DMS153 treated with DMSO at 0.1 percent for 48 hours (cell line): Measurements from ENCODE around the gene C7orf57.

Experiments
- DNase-seq: peaks from one replicate; lab custom pipeline; 2025; ENCODE audit not compliant: unreplicated experiment; lab: John Stamatoyannopoulos, UW

The C7orf57 gene

GRCh38 chr7:48108959-48109847 lies 73.9 kb downstream of the C7orf57 start:
- DNase-seq = no peak

DNA sequence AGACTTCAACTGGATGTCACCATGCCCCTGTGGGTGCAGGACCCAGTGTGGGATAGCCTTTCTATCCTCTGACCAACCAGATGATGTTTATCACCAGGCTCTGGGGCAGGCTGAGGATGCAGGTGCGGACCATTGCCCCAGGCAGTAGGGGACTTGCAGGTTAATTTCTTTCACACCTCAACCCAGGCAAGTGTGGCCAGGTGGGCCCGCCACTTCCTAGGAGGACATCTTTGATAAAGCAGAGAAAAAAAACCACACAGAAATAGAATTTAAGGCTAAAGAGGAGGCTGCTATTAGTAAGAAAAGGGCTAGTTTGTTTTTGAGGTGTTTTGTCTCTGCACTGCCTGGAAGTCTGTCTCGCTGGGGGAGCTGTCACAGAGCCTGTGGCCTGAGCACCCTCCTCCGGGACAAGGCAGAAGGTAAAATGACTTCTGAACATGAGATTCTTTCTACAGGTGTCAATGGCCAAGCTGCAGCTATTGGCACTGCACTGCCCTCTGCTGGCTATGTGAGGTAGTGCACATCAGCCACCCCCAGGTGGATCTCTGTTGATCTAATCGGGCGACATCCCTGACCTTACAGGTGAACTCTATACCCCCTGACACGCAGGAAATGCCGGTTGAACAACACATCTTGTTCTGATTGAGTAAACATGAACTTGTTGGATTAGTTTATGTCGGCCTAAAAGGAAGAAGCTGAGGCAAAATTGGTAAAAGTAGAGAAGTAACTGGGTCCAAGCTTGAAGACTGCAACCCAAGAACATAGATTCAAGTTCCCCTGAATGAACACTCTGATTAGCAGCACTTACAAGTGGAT lies 74.7 kb downstream of the C7orf57 start:
- peak; percentile 79 for DNase-seq

DNA sequence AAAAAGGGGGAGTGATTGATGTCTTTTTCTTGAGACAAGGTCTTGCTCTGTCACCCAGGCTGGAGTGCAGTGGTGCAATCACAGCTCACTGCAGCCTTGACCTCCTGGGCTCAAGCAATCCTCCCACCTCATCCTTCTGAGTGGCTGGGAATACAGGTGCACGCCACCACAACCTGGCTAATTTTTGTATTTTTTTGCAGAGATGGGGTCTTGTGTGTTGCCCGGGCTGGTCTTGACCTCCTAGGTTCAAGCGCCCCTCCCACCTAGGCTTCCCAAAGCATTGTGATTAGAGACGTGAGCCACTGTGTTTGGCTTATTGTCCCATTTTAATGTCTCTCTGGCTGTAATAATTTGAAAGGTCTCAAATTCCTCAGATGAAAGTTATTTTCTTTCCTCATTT lies 75.5 kb downstream of the C7orf57 start:
- no peak for DNase-seq
